ENCODE measurements around the gene KIRREL3.

The KIRREL3 gene

GRCh38 chr11:127000291-127000968 lies at the start of gene KIRREL3:
TSS of gene KIRREL3 (minus strand) at chr11:127000770.
- no peaks in the 10 kb centered on the region for H3K36me3 ChIP-seq (ENCODE audit: control insufficient read depth in 1 of 2, insufficient read depth in 2 of 2, low read length in 2 of 2)
- H3K4me3 ChIP-seq (ENCODE audit: low read depth in 1 of 2, low read length in 2 of 2) = peak within 1 kb of the TSS; percentile 56 to 60
- H3K4me1 ChIP-seq (ENCODE audit: control insufficient read depth in 1 of 2, insufficient read depth in 2 of 2, low read length in 2 of 2) = peaks cover 0 to 25% of the 10 kb centered on the region in 2 donors
- H3K9me3 ChIP-seq (ENCODE audit: control insufficient read depth in 1 of 2, low read length in 2 of 2) = no peaks in the 10 kb centered on the region
- H3K27ac ChIP-seq (ENCODE audit: low read length) = no peak within 1 kb of the TSS
- peaks cover 36% of the 10 kb centered on the region for H3K27me3 ChIP-seq (ENCODE audit: low read depth, low read length)

- Histone ChIP-seq H3K27me3 (ENCODE audit: low read depth, low read length) (no peaks in the 10 kb centered on the region), H3K36me3 (ENCODE audit: control insufficient read depth in 1 of 2, insufficient read depth in 2 of 2, low read length in 2 of 2) (no peaks in the 10 kb centered on the region), H3K9me3 (ENCODE audit: control insufficient read depth in 1 of 2, low read length in 2 of 2) (no peaks in the 10 kb centered on the region), H3K4me3 (ENCODE audit: low read depth in 1 of 2, low read length in 2 of 2) (no peak overlapping the region), H3K27ac (ENCODE audit: low read length) (no peak overlapping the region), H3K4me1 (ENCODE audit: control insufficient read depth in 1 of 2, insufficient read depth in 2 of 2, low read length in 2 of 2) (no peaks in the 10 kb centered on the region)
Measured at GRCh38 chr11:127050186-127050585, 49.6 kb upstream of the KIRREL3 start.

GRCh38 chr11:127049486-127049885 lies 48.9 kb upstream of the KIRREL3 start:
- Histone ChIP-seq H3K27ac (ENCODE audit: low read length) (no peak overlapping the region), H3K4me3 (ENCODE audit: low read depth in 1 of 2, low read length in 2 of 2) (no peak overlapping the region), H3K36me3 (ENCODE audit: control insufficient read depth in 1 of 2, insufficient read depth in 2 of 2, low read length in 2 of 2) (no peaks in the 10 kb centered on the region), H3K27me3 (ENCODE audit: low read depth, low read length) (no peaks in the 10 kb centered on the region), H3K4me1 (ENCODE audit: control insufficient read depth in 1 of 2, insufficient read depth in 2 of 2, low read length in 2 of 2) (no peaks in the 10 kb centered on the region), H3K9me3 (ENCODE audit: control insufficient read depth in 1 of 2, low read length in 2 of 2) (no peaks in the 10 kb centered on the region)

- no peak overlapping the region for H3K4me3 ChIP-seq (ENCODE audit: low read depth in 1 of 2, low read length in 2 of 2)
- no peaks in the 10 kb centered on the region for H3K36me3 ChIP-seq (ENCODE audit: control insufficient read depth in 1 of 2, insufficient read depth in 2 of 2, low read length in 2 of 2)
- H3K4me1 ChIP-seq (ENCODE audit: control insufficient read depth in 1 of 2, insufficient read depth in 2 of 2, low read length in 2 of 2) = no peaks in the 10 kb centered on the region
- no peaks in the 10 kb centered on the region for H3K27me3 ChIP-seq (ENCODE audit: low read depth, low read length)
- H3K9me3 ChIP-seq (ENCODE audit: control insufficient read depth in 1 of 2, low read length in 2 of 2) = no peaks in the 10 kb centered on the region
- no peak overlapping the region for H3K27ac ChIP-seq (ENCODE audit: low read length)
Measured at GRCh38 chr11:127044535-127044934, 44.0 kb upstream of the KIRREL3 start.

- H3K27me3 ChIP-seq (ENCODE audit: low read depth, low read length) = no peaks in the 10 kb centered on the region
- no peaks in the 10 kb centered on the region for H3K4me1 ChIP-seq (ENCODE audit: control insufficient read depth in 1 of 2, insufficient read depth in 2 of 2, low read length in 2 of 2)
- H3K4me3 ChIP-seq (ENCODE audit: low read depth in 1 of 2, low read length in 2 of 2) = no peak overlapping the region
- H3K9me3 ChIP-seq (ENCODE audit: control insufficient read depth in 1 of 2, low read length in 2 of 2) = peaks cover 0 to 4% of the 10 kb centered on the region in 2 donors
- no peaks in the 10 kb centered on the region for H3K36me3 ChIP-seq (ENCODE audit: control insufficient read depth in 1 of 2, insufficient read depth in 2 of 2, low read length in 2 of 2)
- no peak overlapping the region for H3K27ac ChIP-seq (ENCODE audit: low read length)
Measured at GRCh38 chr11:127042445-127042844, 41.9 kb upstream of the KIRREL3 start.

- Histone ChIP-seq H3K27ac (ENCODE audit: low read length) (no peak overlapping the region), H3K4me3 (ENCODE audit: low read depth in 1 of 2, low read length in 2 of 2) (no peak overlapping the region), H3K4me1 (ENCODE audit: control insufficient read depth in 1 of 2, insufficient read depth in 2 of 2, low read length in 2 of 2) (no peaks in the 10 kb centered on the region), H3K9me3 (ENCODE audit: control insufficient read depth in 1 of 2, low read length in 2 of 2) (peaks cover 0 to 4% of the 10 kb centered on the region in 2 donors), H3K27me3 (ENCODE audit: low read depth, low read length) (no peaks in the 10 kb centered on the region), H3K36me3 (ENCODE audit: control insufficient read depth in 1 of 2, insufficient read depth in 2 of 2, low read length in 2 of 2) (no peaks in the 10 kb centered on the region)
Measured at GRCh38 chr11:127039591-127039990, 39.0 kb upstream of the KIRREL3 start.

- Histone ChIP-seq H3K9me3 (ENCODE audit: control insufficient read depth in 1 of 2, low read length in 2 of 2) (peaks cover 3 to 4% of the 10 kb centered on the region in 2 donors), H3K27ac (ENCODE audit: low read length) (no peak overlapping the region), H3K36me3 (ENCODE audit: control insufficient read depth in 1 of 2, insufficient read depth in 2 of 2, low read length in 2 of 2) (no peaks in the 10 kb centered on the region), H3K4me3 (ENCODE audit: low read depth in 1 of 2, low read length in 2 of 2) (no peak overlapping the region), H3K27me3 (ENCODE audit: low read depth, low read length) (no peaks in the 10 kb centered on the region), H3K4me1 (ENCODE audit: control insufficient read depth in 1 of 2, insufficient read depth in 2 of 2, low read length in 2 of 2) (no peaks in the 10 kb centered on the region)
Measured at GRCh38 chr11:127037596-127037995, 37.0 kb upstream of the KIRREL3 start.

- no peaks in the 10 kb centered on the region for H3K36me3 ChIP-seq (ENCODE audit: control insufficient read depth in 1 of 2, insufficient read depth in 2 of 2, low read length in 2 of 2)
- H3K4me3 ChIP-seq (ENCODE audit: low read depth in 1 of 2, low read length in 2 of 2) = no peak overlapping the region
- H3K4me1 ChIP-seq (ENCODE audit: control insufficient read depth in 1 of 2, insufficient read depth in 2 of 2, low read length in 2 of 2) = no peaks in the 10 kb centered on the region
- no peaks in the 10 kb centered on the region for H3K27me3 ChIP-seq (ENCODE audit: low read depth, low read length)
- no peak overlapping the region for H3K27ac ChIP-seq (ENCODE audit: low read length)
- H3K9me3 ChIP-seq (ENCODE audit: control insufficient read depth in 1 of 2, low read length in 2 of 2) = peaks cover 3 to 4% of the 10 kb centered on the region in 2 donors
Measured at GRCh38 chr11:127037001-127037400, 36.4 kb upstream of the KIRREL3 start.

- H3K27me3 ChIP-seq (ENCODE audit: low read depth, low read length) = no peaks in the 10 kb centered on the region
- no peak overlapping the region for H3K27ac ChIP-seq (ENCODE audit: low read length)
- no peaks in the 10 kb centered on the region for H3K4me1 ChIP-seq (ENCODE audit: control insufficient read depth in 1 of 2, insufficient read depth in 2 of 2, low read length in 2 of 2)
- no peaks in the 10 kb centered on the region for H3K36me3 ChIP-seq (ENCODE audit: control insufficient read depth in 1 of 2, insufficient read depth in 2 of 2, low read length in 2 of 2)
- peaks cover 3 to 4% of the 10 kb centered on the region in 2 donors for H3K9me3 ChIP-seq (ENCODE audit: control insufficient read depth in 1 of 2, low read length in 2 of 2)
- no peak overlapping the region for H3K4me3 ChIP-seq (ENCODE audit: low read depth in 1 of 2, low read length in 2 of 2)
Measured at GRCh38 chr11:127035824-127036223, 35.3 kb upstream of the KIRREL3 start.

GRCh38 chr11:127034973-127035372 lies 34.4 kb upstream of the KIRREL3 start:
- H3K27me3 ChIP-seq (ENCODE audit: low read depth, low read length) = no peaks in the 10 kb centered on the region
- no peak overlapping the region for H3K4me3 ChIP-seq (ENCODE audit: low read depth in 1 of 2, low read length in 2 of 2)
- no peak overlapping the region for H3K27ac ChIP-seq (ENCODE audit: low read length)
- H3K9me3 ChIP-seq (ENCODE audit: control insufficient read depth in 1 of 2, low read length in 2 of 2) = peaks cover 3 to 4% of the 10 kb centered on the region in 2 donors
- no peaks in the 10 kb centered on the region for H3K36me3 ChIP-seq (ENCODE audit: control insufficient read depth in 1 of 2, insufficient read depth in 2 of 2, low read length in 2 of 2)
- H3K4me1 ChIP-seq (ENCODE audit: control insufficient read depth in 1 of 2, insufficient read depth in 2 of 2, low read length in 2 of 2) = no peaks in the 10 kb centered on the region

GRCh38 chr11:127028648-127029047 lies 28.1 kb upstream of the KIRREL3 start:
- Histone ChIP-seq H3K27ac (ENCODE audit: low read length) (no peak overlapping the region), H3K4me1 (ENCODE audit: control insufficient read depth in 1 of 2, insufficient read depth in 2 of 2, low read length in 2 of 2) (no peaks in the 10 kb centered on the region), H3K27me3 (ENCODE audit: low read depth, low read length) (no peaks in the 10 kb centered on the region), H3K9me3 (ENCODE audit: control insufficient read depth in 1 of 2, low read length in 2 of 2) (peaks cover 0 to 3% of the 10 kb centered on the region in 2 donors), H3K36me3 (ENCODE audit: control insufficient read depth in 1 of 2, insufficient read depth in 2 of 2, low read length in 2 of 2) (no peaks in the 10 kb centered on the region), H3K4me3 (ENCODE audit: low read depth in 1 of 2, low read length in 2 of 2) (no peak overlapping the region)

- H3K27me3 ChIP-seq (ENCODE audit: low read depth, low read length) = no peaks in the 10 kb centered on the region
- H3K36me3 ChIP-seq (ENCODE audit: control insufficient read depth in 1 of 2, insufficient read depth in 2 of 2, low read length in 2 of 2) = no peaks in the 10 kb centered on the region
- no peak overlapping the region for H3K4me3 ChIP-seq (ENCODE audit: low read depth in 1 of 2, low read length in 2 of 2)
- no peaks in the 10 kb centered on the region for H3K4me1 ChIP-seq (ENCODE audit: control insufficient read depth in 1 of 2, insufficient read depth in 2 of 2, low read length in 2 of 2)
- H3K27ac ChIP-seq (ENCODE audit: low read length) = no peak overlapping the region
- no peaks in the 10 kb centered on the region for H3K9me3 ChIP-seq (ENCODE audit: control insufficient read depth in 1 of 2, low read length in 2 of 2)
Measured at GRCh38 chr11:127027789-127028188, 27.2 kb upstream of the KIRREL3 start.

Measured in muscle layer of duodenum (tissue), 2 donors.